Calu3 (cell line): Measurements from ENCODE around the gene FER1L5. TPM values are rescaled to one million over a fixed set of nuclear protein-coding genes. Genes with fewer than 3 reads are reported as not detected.

Source experiments
- BruUV-seq: library from RNA; stranded (reverse); fragments of 400-500 nt; replicated peaks from 2 replicates; lab custom pipeline; 2021; lab: Mats Ljungman, UMichigan
- CTCF ChIA-PET: fragments of 300-600 bp; sonication (Branson Sonifier 250); formaldehyde crosslinking; loops from one replicate; lab custom pipeline; 2022; ENCODE audit warnings: antibody characterized with exemption; lab: Charles Lee
- DNase-seq: peaks from one replicate; pipeline ENCODE4 v3.0.0; 2022
- H3K27ac Mint-ChIP-seq: one replicate; pipeline ENCODE4 v1.8.0; 2022; ENCODE audit warnings: mixed read lengths; ENCODE audit not compliant: unreplicated experiment
- H3K27me3 Mint-ChIP-seq: one replicate; pipeline ENCODE4 v1.8.0; 2022; ENCODE audit warnings: mixed read lengths; ENCODE audit not compliant: unreplicated experiment
- H3K36me3 Mint-ChIP-seq: one replicate; pipeline ENCODE4 v1.8.0; 2022; ENCODE audit warnings: mild to moderate bottlenecking, moderate library complexity, mixed read lengths; ENCODE audit not compliant: insufficient read depth, unreplicated experiment
- H3K4me1 Mint-ChIP-seq: one replicate; pipeline ENCODE4 v1.8.0; 2022; ENCODE audit warnings: mild to moderate bottlenecking, low read depth, mixed read lengths; ENCODE audit not compliant: unreplicated experiment
- H3K4me3 Mint-ChIP-seq: one replicate; pipeline ENCODE4 v1.8.0; 2022; ENCODE audit warnings: mild to moderate bottlenecking, low read depth, moderate library complexity, mixed read lengths; ENCODE audit not compliant: unreplicated experiment
- H3K9me3 Mint-ChIP-seq: one replicate; pipeline ENCODE4 v1.8.0; 2022; ENCODE audit warnings: low read depth, mixed read lengths; ENCODE audit not compliant: unreplicated experiment
- intact Hi-C: fragments of 100-400 bp; cut with micrococcal nuclease; formaldehyde crosslinking; loops from one replicate; pipeline ENCODE4 v1.10.0; 2022; ENCODE audit not compliant: unreplicated experiment
- total RNA-seq: library from RNA; stranded (reverse); gene quantifications from 2 replicates; pipeline ENCODE4 v1.2.3, GENCODE V29; 2022
- TF ChIP-seq, protein P1 (sequence below): fragments of 200-600 bp; IDR thresholded peaks from one replicate; pipeline ENCODE4 v1.8.0; 2022; ENCODE audit warnings: antibody characterized with exemption; ENCODE audit not compliant: unreplicated experiment

The FER1L5 gene
- total RNA-seq, 1 experiment from 2014 or later: not detected

DNA sequence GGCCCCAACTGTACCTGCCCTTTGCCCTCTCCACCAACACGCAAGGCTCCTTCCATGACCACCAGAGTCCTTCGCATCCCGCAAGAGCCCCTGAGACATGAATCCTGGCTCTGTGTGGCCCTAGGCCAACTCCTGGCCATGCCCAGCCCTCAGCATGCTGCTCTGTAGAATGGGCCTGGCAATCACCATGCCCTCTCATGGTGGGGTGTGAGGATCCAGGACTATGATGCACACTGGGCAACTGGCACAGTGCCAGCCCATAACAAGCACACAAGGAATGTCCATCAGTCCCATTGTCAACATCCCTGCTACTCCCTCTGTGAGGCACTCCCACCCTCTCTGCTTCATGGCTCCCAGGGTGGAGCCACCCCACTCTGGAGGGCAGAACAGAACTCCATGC is 44.7 kb downstream of the FER1L5 start:
- Mint-ChIP-seq H3K27me3 (peaks cover 14% of the 10 kb centered on the region), H3K9me3 (no peaks in the 10 kb centered on the region), H3K36me3 (no peaks in the 10 kb centered on the region), H3K4me3 (no peak overlapping the region), H3K27ac (no peak overlapping the region), H3K4me1 (no peaks in the 10 kb centered on the region)
- BruUV-seq: no TSS peak
- CTCF ChIA-PET: no interaction called here
- intact Hi-C loops: no loop called here
- no peak for DNase-seq
- TF ChIP-seq, protein P1, sequence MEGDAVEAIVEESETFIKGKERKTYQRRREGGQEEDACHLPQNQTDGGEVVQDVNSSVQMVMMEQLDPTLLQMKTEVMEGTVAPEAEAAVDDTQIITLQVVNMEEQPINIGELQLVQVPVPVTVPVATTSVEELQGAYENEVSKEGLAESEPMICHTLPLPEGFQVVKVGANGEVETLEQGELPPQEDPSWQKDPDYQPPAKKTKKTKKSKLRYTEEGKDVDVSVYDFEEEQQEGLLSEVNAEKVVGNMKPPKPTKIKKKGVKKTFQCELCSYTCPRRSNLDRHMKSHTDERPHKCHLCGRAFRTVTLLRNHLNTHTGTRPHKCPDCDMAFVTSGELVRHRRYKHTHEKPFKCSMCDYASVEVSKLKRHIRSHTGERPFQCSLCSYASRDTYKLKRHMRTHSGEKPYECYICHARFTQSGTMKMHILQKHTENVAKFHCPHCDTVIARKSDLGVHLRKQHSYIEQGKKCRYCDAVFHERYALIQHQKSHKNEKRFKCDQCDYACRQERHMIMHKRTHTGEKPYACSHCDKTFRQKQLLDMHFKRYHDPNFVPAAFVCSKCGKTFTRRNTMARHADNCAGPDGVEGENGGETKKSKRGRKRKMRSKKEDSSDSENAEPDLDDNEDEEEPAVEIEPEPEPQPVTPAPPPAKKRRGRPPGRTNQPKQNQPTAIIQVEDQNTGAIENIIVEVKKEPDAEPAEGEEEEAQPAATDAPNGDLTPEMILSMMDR: no peak

DNA sequence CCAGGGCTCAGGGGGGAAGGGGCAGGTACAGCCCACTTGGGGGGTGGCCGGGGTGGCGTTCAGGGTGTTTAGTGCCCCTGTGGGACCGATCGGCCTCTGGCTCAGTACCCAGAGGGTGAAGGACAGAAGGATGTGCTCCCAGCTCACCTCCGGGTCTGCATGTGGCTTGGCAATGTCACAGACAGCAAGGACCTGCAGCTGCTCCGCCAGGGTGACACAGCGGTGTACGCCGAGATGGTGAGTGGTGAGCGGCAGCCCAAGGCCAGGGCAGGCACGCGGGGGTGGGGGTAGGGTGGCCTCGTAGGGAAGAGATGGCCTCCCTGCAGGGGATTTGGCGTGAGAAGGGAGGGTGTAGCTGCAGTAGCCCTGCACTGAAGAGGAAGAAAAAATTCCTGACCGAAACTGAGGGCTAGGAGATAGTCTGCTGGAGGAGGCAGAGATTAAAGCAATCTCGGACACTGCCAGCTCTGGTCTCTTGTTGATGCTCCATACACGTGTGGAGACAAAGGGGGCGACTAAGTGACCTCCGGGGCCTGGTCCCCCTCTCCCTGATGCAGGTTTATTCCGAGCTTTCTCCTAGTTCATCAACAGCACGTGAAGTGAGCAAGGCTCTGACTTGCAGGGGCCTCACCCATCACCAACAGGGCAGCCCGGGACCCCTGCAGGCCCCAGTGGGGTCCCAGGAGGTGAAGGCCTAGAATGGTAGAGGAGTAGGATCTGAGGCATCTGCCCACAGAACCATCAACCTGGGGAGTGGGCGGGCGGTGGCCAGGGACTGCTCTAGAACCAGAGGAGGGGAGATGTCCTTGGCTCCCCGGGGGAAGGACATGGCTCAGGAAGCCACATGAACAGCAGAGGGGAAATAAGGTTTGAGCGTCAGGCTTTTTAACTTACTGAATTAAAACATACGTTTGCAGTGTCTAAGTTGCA is 45.4 kb downstream of the FER1L5 start:
- intact Hi-C loops: no loop called here
- H3K4me3 Mint-ChIP-seq: no peak overlapping the region
- BruUV-seq: no TSS peak
- CTCF ChIA-PET: interaction anchor here (0.5 to 1.3 kb wide), 2 partner anchors 23 to 165 kb away, joined by 3 to 4 read pairs; no protein-coding TSS in a partner anchor
- no peak for DNase-seq
- H3K27me3 Mint-ChIP-seq: peaks cover 14% of the 10 kb centered on the region
- H3K36me3 Mint-ChIP-seq: no peaks in the 10 kb centered on the region
- H3K4me1 Mint-ChIP-seq: no peaks in the 10 kb centered on the region
- H3K27ac Mint-ChIP-seq: no peak overlapping the region
- H3K9me3 Mint-ChIP-seq: no peaks in the 10 kb centered on the region
- TF ChIP-seq, protein P1: no peak

DNA sequence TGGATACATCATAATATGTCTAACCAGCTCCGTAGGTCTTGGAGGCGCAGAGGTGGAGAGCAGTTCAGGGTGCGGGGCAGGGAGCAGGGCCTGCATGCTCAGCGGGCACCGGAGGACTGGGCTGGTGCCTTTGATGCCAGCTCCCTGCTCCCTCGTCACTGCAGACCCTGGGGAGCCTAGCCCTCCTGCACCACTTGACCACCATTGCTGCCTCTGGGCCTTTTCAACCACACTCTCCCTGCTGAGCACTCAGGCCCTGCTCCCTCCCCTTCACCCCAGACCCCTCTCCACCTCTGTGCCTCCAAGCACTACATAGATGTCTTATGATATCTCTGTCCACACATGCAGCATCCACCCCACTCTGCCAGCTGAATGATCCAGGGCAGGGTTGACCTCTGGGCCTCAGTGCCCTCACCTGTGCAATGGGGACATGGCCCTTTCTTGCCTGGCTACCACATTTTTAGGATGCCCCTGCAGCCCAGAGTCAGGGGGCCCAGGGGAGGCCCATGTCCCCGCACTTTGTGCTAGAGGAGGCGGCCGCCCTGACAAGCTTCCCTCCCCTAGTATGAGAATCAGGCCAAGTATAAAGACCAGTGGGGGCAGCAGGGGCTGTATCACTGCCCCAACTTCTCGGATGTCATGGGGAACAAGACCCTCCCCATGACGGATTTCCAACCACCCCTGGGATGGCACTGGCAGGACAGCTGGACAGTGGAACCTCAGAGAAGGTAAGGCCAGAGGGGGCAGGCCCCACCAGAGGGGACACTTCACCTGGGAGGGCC is 46.3 kb downstream of the FER1L5 start:
- H3K9me3 Mint-ChIP-seq: no peaks in the 10 kb centered on the region
- TF ChIP-seq, protein P1: no peak
- intact Hi-C loops: no loop called here
- H3K27me3 Mint-ChIP-seq: peaks cover 14% of the 10 kb centered on the region
- DNase-seq: no peak
- no peak overlapping the region for H3K27ac Mint-ChIP-seq
- no peaks in the 10 kb centered on the region for H3K4me1 Mint-ChIP-seq
- no TSS peak for BruUV-seq
- H3K4me3 Mint-ChIP-seq: no peak overlapping the region
- H3K36me3 Mint-ChIP-seq: no peaks in the 10 kb centered on the region
- CTCF ChIA-PET: interaction anchor here (0.5 to 1.3 kb wide), 2 partner anchors 23 to 166 kb away, joined by 3 to 4 read pairs; no protein-coding TSS in a partner anchor

DNA sequence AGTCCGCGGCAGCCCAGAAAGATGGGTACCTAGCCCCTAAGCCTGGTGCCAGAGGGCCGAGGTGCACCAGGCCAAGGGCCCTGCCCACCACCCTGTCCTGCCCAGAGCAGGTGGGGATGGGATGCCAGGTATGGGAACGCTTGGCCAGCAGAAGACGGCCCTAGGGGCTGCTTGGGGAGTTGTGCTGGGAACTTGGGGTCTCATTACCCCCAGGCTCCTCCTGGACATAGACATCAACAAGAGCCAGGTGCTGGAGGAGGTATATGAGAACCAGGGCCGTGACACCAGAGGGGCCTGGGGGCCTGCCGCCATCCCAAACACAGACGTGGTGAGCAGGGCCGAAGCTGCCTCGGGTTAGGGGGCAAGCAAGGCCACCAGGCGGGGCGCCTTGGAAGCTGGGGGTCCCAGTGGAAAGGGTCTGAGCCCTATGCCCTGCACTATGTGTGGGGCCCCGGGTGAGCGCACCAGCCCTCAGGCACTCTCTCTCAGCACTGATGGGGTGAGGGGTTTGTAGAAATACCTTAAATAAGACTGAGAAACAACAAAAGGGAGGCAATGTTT is 46.9 kb downstream of the FER1L5 start:
- CTCF ChIA-PET: interaction anchor here (1.3 kb wide), 1 partner anchor 24 kb away, joined by 3 read pairs; no protein-coding TSS in a partner anchor
- no peak for DNase-seq
- intact Hi-C loops: no loop called here
- TF ChIP-seq, protein P1: no peak
- Mint-ChIP-seq H3K36me3 (no peaks in the 10 kb centered on the region), H3K4me3 (no peak overlapping the region), H3K9me3 (no peaks in the 10 kb centered on the region), H3K27me3 (peaks cover 7% of the 10 kb centered on the region), H3K27ac (no peak overlapping the region), H3K4me1 (no peaks in the 10 kb centered on the region)
- BruUV-seq: no TSS peak
